Activated T-helper 1 cell treated with anti-CD3 and anti-CD28 coated beads, Interleukin-12 subunit alpha, Interleukin-12 subunit beta, Interleukin-2, Interleukin-4 antibody, amounts not matched to agents 30 ng/mL and 10 ng/mL and 1 ng/mL, durations not matched to agents 14 hours and 24 hours and 36 hours (primary cell): ENCODE data around the gene CCDC63. TPM values are rescaled to one million over a fixed set of nuclear protein-coding genes. Genes with fewer than 3 reads are reported as not detected.

Source experiments
- total RNA-seq: library from RNA; stranded (reverse); gene quantifications from 2 replicates; pipeline ENCODE4 v1.2.3, GENCODE V29; 2022

The CCDC63 gene
- total RNA-seq, 1 donor from 2014 or later: not detected

Other genes starting within 250 kb of the CCDC63 start
- gene TCTN1, start 232.9 kb upstream of the CCDC63 start, total RNA-seq: 7.6 and 8.8 TPM in 2 replicates
- gene HVCN1, start 157.9 kb upstream of the CCDC63 start, total RNA-seq: 13.8 and 16.7 TPM in 2 replicates
- gene PPP1CC, start 104.1 kb upstream of the CCDC63 start, total RNA-seq: 449 and 469 TPM in 2 replicates
- not detected in 2 replicates for gene MYL2, start 73.6 kb downstream of the CCDC63 start, total RNA-seq
- gene CUX2, start 187.2 kb downstream of the CCDC63 start, total RNA-seq: not detected in 2 replicates